ENCODE results near the gene CUBN.

CUBN gene

GRCh38 chr10:17043586-17043985, 86.0 kb downstream of the CUBN start:
- in situ Hi-C loops (cut with HindIII; ENCODE audit: low sequenced_read_pairs) = no loop called here

DNA sequence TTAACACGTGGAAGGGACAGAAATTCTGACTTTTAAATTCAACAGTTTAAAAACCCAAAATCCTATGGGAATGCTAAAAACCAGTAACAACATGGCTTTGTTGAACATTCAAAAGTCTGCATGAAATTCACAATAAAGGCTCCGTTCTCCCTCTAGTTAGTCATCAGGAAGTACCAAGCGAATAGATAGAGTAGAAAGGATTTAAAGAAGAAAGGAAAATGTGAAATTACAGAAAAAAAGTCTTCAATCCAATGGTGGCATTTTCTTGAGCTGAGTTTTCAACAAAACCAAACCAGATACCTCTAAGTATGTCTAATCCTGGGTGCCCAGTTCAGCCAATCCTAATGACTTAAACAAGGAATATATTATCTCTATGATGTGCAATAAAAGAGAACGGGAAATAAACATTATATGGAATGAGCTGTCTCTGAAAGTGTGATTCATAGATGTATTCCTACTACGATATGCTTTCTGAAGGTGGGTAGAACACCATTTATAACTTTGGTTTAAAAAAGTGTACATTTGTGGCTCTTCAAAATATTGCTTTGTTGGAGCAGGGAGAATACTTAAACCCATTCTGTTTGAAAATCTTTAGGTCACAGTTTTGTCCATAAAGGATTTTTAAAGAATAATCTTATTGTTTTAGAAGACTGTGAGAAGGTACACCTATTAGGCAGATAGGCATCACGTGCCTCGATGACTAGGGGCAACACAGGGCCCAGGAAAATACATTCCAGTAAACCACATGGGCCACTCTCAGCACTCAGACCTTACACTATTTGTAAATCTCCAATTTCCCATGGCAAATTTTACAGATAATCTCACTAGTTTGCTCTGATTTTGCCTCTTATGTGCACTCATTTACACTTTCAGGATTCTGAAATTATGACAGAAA, 87.7 kb downstream of the CUBN start:
- in situ Hi-C loops (cut with HindIII; ENCODE audit: low sequenced_read_pairs) = no loop called here

DNA sequence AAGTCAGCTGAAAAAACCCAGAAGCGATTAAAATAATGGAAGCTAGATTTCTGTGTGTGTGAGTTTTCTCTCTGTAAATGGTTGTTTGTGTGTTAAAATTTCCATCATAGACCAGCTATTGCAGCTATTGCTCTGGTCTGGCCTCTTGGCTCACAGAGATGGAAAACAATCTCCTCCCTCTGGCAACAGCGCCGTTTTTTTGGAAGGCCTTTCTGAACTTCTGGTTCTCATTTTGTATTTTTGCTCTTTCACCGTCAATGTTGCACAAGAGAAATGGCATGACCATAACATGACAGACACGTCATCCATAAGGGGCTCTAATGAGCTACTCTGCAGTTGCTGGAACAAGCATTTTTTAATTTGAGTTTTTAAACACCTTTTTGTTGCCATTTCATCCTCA, 91.0 kb downstream of the CUBN start:
- in situ Hi-C loops (cut with HindIII; ENCODE audit: low sequenced_read_pairs) = no loop called here

GRCh38 chr10:17037910-17038309, 91.7 kb downstream of the CUBN start:
- in situ Hi-C loops (cut with HindIII; ENCODE audit: low sequenced_read_pairs) = no loop called here

DNA sequence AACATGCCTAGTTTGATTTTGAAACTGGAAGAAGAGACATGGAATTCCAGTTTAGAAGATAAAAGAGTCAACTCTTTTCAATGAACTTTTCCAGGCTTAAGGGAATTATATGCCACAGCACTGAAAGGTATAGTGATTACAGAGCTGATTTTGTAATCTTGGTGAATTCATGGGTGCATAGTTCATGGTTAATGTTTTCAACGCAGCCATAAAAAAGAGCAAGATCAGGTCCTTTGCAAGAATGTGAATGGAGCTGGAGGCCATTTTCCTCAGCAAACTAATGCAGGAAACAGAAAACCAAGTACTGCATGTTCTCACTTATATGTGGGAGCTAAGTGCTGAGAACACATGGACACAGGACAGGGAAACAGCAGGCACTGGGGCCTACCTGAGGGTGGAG, 94.2 kb downstream of the CUBN start:
- in situ Hi-C loops (cut with HindIII; ENCODE audit: low sequenced_read_pairs) = no loop called here

DNA sequence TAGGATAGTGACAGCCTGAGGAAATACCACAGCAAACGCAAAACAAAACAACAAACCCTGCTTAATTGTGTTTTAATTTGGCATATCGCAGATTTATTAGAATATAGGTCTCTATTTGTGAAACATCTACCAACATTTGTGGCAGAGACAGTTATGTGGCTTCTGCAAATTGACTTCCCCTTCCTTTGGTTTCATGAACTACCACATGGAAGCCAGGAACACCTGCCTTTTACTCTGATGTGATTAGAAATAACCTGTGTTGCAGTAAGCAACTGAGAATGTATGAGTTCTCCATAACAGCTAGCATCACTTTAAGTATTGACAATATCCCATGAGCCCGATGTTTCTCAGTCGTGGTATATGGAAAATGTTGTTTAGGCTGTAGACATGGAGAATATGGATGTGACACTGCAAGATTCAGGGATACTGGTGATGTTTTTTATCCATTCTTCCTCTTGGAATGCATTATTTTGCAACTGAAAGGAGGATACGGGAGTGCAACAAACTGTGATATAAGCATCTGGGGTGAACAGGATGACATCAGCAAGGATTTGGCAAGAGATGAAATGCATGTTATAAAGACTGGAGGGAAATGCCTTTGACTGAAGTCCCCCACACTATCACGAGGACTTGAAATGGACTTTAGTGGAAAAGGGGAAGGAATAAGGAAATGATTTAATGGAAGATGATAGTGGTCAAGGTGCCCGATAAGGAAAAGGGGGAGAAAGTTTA, 95.9 kb downstream of the CUBN start:
- in situ Hi-C loops (cut with HindIII; ENCODE audit: low sequenced_read_pairs) = no loop called here

GRCh38 chr10:17031637-17032635, 97.7 kb downstream of the CUBN start:
- in situ Hi-C loops (cut with HindIII; ENCODE audit: low sequenced_read_pairs) = no loop called here

GRCh38 chr10:17029581-17030271, 99.9 kb downstream of the CUBN start:
- in situ Hi-C loops (cut with HindIII; ENCODE audit: low sequenced_read_pairs) = no loop called here

DNA sequence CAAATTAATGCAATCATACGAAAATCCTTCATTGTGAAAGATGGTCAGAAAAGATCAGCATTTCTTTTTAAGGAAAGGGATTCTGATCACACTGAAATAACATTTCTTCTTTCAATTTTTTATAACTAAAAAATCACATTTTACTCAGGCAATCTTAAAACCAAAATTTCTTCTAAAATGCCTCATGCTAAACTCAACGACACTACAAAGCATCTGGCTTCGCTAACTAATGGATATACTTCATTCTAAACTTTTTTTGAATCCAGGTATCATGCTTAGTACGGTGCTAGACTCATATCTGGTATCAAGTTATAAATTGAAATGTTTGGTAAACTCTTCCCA, 100.4 kb downstream of the CUBN start:
- in situ Hi-C loops (cut with HindIII; ENCODE audit: low sequenced_read_pairs) = no loop called here

GRCh38 chr10:17028798-17029197, 100.8 kb downstream of the CUBN start:
- in situ Hi-C loops (cut with HindIII; ENCODE audit: low sequenced_read_pairs) = no loop called here

GRCh38 chr10:17026686-17027485, 102.7 kb downstream of the CUBN start:
- in situ Hi-C loops (cut with HindIII; ENCODE audit: low sequenced_read_pairs) = no loop called here

- in situ Hi-C loops (cut with HindIII; ENCODE audit: low sequenced_read_pairs) = no loop called here
Observed at GRCh38 chr10:17025444-17026295, 103.9 kb downstream of the CUBN start.

- in situ Hi-C loops (cut with HindIII; ENCODE audit: low sequenced_read_pairs) = no loop called here
Observed at GRCh38 chr10:17024461-17024860, 105.2 kb downstream of the CUBN start.

GRCh38 chr10:17023386-17024298, 106.0 kb downstream of the CUBN start:
- in situ Hi-C loops (cut with HindIII; ENCODE audit: low sequenced_read_pairs) = no loop called here

- in situ Hi-C loops (cut with HindIII; ENCODE audit: low sequenced_read_pairs) = no loop called here
Observed at GRCh38 chr10:17022896-17023295, 106.7 kb downstream of the CUBN start.

DNA sequence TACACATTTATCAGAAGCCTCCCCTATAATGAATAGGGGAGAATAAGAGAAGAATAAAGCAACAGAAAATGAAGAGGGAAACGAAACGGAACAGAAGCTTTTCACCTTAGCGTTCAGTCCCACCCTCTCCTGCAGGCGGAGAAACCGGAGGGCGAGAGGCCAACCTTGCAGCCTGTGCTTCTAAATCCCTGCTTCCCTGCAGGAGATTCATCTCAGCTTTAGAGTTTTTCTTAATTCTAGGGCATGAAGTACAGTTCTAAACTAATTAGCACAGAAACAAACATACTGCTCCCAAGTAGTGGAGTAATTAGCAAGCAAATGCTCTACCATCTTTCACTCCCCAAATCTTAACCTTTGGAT, 107.2 kb downstream of the CUBN start:
- in situ Hi-C loops (cut with HindIII; ENCODE audit: low sequenced_read_pairs) = no loop called here

DNA sequence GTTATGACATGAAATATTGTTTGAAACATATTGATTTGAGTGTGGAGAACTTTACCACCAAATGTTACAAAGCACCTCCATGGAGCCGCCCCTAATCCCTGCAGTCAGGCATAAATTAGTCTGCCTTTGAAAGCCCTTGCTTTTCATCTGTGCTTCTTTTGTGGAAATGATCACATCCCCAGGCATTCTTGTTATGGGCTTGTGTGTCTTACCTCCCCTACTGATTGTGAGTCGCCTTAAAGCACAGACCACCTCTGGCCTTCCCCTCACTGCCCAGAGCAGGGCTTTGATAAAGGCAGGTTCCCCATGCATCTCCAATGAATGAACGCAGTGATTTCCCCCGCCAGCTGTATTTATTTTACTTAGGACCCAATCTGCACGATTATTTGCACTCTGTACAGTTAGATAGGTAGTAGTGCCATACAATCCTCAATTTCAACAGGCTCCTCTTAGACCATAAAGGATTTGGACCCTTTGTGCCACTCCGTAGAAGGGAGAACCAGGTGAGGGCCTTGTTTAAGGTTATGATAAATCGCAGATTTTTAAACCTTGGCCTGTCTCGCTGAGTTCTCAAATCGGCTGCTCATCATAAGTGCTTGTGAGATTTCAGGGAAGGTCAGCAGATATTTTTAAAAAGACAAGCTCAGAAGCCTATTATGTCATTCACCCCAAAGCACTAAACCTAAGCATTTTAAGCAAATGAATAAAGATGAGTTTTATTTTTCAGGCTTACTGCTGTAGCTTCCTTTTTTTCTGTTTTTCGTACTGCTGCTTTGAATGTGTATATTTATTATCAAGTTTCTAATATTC, 107.8 kb downstream of the CUBN start:
- in situ Hi-C loops (cut with HindIII; ENCODE audit: low sequenced_read_pairs) = no loop called here

Data from DLD1 (cell line).